Progenitor cell of endocrine pancreas (in vitro differentiated cells): ENCODE measurements around the gene HCN1. TPM values are rescaled to one million over a fixed set of nuclear protein-coding genes. Genes with fewer than 3 reads are reported as not detected.

Experiments used
- DNase-seq: peaks from one replicate; pipeline ENCODE4 v3.0.0; 2021; ENCODE audit warnings: low spot score; ENCODE audit not compliant: unreplicated experiment
- H3K27ac Mint-ChIP-seq: 2 replicates; pipeline ENCODE4 v1.8.0; 2021; ENCODE audit warnings: mild to moderate bottlenecking, moderate library complexity, mixed read lengths
- H3K27me3 Mint-ChIP-seq: 2 replicates; pipeline ENCODE4 v1.8.0; 2021; ENCODE audit warnings: mixed read lengths
- H3K36me3 Mint-ChIP-seq: 2 replicates; pipeline ENCODE4 v1.8.0; 2022; ENCODE audit warnings: mixed read lengths; ENCODE audit not compliant: insufficient read depth
- H3K4me1 Mint-ChIP-seq: 2 replicates; pipeline ENCODE4 v1.8.0; 2021; ENCODE audit warnings: low read depth, mixed read lengths
- H3K4me3 Mint-ChIP-seq: 2 replicates; pipeline ENCODE4 v1.8.0; 2021; ENCODE audit warnings: low read depth, mild to moderate bottlenecking, moderate library complexity, mixed read lengths
- H3K9me3 Mint-ChIP-seq: 2 replicates; pipeline ENCODE4 v1.8.0; 2021; ENCODE audit warnings: low read depth, mixed read lengths
- total RNA-seq: library from RNA; stranded (reverse); gene quantifications from 2 replicates; pipeline ENCODE4 v1.2.1, GENCODE V29; 2021
- TF ChIP-seq, protein P1 (sequence below): fragments of 200-600 bp; sonication (generic); IDR thresholded peaks from one replicate; pipeline ENCODE4 v1.5.0; 2021; ENCODE audit warnings: antibody characterized with exemption, mild to moderate bottlenecking; ENCODE audit not compliant: unreplicated experiment

Gene HCN1
- total RNA-seq, 1 donor from 2014 or later, result 0.14 TPM

DNA sequence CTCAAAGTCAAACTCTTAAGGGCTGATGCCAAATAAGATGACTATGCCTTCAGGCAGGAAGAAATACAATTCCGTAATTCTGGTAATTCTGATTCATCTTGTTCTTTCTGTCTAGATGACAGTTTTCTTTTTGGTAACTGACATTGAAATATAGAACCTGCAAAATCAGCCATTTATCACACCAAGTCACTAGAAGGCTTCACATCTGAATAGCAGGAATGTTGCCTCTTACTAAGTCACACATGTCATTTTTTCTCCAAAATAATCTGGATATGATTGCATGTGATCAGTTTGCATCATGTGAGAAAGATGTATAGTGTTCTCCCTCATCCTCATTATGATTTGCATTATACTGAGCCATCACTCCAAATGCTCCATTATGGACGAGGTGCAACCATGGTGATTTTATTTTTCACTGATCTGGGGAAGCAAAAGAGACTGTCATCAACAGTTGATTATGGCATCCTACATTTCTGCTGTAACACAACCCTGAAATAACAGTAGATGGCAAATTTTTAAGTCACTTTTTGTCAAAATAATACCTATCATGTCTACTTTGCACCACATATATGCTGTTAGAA, 69.0 kb downstream of the HCN1 start:
- peaks cover 1% of the 10 kb centered on the region for H3K4me1 Mint-ChIP-seq

DNA sequence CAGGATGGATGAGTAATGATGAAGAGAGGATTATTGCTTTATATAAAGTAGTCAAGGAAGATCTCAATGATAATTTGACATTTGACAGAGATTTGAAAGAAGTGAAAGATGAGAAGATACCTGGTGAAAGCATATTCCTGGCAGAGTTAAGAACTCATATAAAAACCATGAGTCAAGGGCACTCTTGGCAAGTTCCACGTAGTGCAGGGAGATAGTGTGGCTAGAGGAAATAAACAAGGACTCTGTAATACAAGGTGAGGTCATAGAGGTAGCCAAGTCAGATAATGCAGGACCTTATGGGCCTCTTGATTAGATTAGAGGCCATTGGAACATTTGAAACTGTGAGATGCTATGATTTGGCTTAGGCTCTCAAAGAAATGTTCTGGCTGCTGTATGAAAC, 72.3 kb downstream of the HCN1 start:
- Mint-ChIP-seq H3K36me3 (no peaks in the 10 kb centered on the region), H3K4me3 (no peak overlapping the region), H3K27ac (no peak overlapping the region), H3K27me3 (no peaks in the 10 kb centered on the region), H3K4me1 (no peaks in the 10 kb centered on the region), H3K9me3 (no peaks in the 10 kb centered on the region)
- DNase-seq, result no peak
- TF ChIP-seq, protein P1, sequence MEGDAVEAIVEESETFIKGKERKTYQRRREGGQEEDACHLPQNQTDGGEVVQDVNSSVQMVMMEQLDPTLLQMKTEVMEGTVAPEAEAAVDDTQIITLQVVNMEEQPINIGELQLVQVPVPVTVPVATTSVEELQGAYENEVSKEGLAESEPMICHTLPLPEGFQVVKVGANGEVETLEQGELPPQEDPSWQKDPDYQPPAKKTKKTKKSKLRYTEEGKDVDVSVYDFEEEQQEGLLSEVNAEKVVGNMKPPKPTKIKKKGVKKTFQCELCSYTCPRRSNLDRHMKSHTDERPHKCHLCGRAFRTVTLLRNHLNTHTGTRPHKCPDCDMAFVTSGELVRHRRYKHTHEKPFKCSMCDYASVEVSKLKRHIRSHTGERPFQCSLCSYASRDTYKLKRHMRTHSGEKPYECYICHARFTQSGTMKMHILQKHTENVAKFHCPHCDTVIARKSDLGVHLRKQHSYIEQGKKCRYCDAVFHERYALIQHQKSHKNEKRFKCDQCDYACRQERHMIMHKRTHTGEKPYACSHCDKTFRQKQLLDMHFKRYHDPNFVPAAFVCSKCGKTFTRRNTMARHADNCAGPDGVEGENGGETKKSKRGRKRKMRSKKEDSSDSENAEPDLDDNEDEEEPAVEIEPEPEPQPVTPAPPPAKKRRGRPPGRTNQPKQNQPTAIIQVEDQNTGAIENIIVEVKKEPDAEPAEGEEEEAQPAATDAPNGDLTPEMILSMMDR, result no peak

More for the DNA sequence above, 69.0 kb downstream of the HCN1 start:
- no peaks in the 10 kb centered on the region for H3K27me3 Mint-ChIP-seq
- no peak for DNase-seq
- no peak overlapping the region for H3K4me3 Mint-ChIP-seq
- TF ChIP-seq, protein P1, result no peak
- H3K36me3 Mint-ChIP-seq, result no peaks in the 10 kb centered on the region
- H3K27ac Mint-ChIP-seq, result no peak overlapping the region
- H3K9me3 Mint-ChIP-seq, result no peaks in the 10 kb centered on the region

DNA sequence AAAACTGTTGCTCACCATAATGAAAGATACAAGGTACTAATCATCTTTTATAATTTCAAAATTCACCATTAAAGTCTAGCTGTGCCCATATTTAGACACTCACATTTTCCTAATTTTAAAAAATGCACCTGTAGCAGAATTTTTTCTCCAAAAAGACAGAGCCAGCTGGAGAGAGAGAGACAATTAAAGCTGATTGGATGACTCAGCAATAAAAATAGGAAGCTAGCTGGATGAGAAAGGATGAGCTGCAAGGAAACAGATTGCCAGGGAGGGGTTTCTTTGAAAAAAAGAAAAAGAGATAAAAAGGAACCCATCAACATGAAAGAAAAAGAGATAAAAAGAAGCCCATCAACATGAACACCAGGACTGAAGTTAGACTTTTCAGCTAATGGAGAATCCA, 73.8 kb downstream of the HCN1 start:
- H3K27ac Mint-ChIP-seq, result no peak overlapping the region
- no peaks in the 10 kb centered on the region for H3K27me3 Mint-ChIP-seq
- no peak overlapping the region for H3K4me3 Mint-ChIP-seq
- H3K9me3 Mint-ChIP-seq, result no peaks in the 10 kb centered on the region
- TF ChIP-seq, protein P1, result no peak
- no peaks in the 10 kb centered on the region for H3K36me3 Mint-ChIP-seq
- H3K4me1 Mint-ChIP-seq, result peaks cover 7% of the 10 kb centered on the region
- DNase-seq, result no peak

DNA sequence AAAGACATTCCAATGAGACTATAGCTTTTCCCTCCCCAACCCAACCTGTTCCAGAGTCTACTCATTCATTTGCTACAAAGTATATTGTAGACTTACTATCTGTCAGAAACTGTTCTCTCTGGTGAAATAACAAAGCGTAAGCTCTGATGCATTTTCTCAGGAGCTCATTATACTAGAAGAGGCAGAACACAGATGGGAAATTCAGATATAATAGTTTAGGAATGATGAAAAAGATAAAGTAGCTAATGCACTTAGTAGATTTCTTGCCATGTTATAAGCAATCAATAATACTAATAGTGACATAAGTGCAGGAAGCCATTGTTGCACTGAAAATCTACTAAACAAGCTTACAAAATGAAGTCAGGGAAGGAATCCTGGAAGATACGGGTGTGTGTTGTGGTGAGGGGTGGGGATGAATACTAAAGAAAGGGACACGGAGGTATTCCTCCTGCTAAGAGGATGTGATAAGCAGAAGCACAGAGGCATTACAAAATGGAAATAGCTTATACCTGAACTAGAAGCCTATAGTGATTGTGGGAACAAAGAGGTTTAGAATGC, 78.2 kb downstream of the HCN1 start:
- no peaks in the 10 kb centered on the region for H3K27me3 Mint-ChIP-seq
- no peaks in the 10 kb centered on the region for H3K36me3 Mint-ChIP-seq
- H3K4me1 Mint-ChIP-seq, result peaks cover 7% of the 10 kb centered on the region
- H3K27ac Mint-ChIP-seq, result no peak overlapping the region
- no peaks in the 10 kb centered on the region for H3K9me3 Mint-ChIP-seq
- no peak overlapping the region for H3K4me3 Mint-ChIP-seq
- TF ChIP-seq, protein P1, result no peak
- no peak for DNase-seq

DNA sequence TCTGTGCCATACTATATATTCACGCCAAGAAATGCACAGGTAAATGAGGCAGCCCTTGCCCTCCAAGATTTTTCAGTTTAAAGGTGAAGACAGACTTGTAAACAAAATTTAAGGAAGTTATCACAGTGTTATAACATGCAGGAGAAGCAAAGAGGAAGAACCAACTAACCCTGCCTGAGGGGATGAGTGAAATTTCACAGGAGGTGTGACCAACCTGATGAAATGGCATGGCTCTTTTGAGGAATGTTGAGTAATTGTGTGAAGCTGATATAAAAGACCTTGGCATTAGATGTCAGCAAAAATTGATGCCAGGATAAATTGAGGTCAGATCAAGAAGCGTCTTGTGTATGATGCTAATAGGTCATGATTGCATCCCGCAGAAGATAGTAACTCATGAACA, 86.5 kb downstream of the HCN1 start:
- H3K27me3 Mint-ChIP-seq, result no peaks in the 10 kb centered on the region
- H3K4me3 Mint-ChIP-seq, result no peak overlapping the region
- TF ChIP-seq, protein P1, result no peak
- no peak for DNase-seq
- no peaks in the 10 kb centered on the region for H3K9me3 Mint-ChIP-seq
- no peaks in the 10 kb centered on the region for H3K36me3 Mint-ChIP-seq
- no peaks in the 10 kb centered on the region for H3K4me1 Mint-ChIP-seq
- H3K27ac Mint-ChIP-seq, result no peak overlapping the region
